K562 (cell line): Measurements from ENCODE around the gene TUBG2.

Experiments used
- KDM4B ChIP-seq, 2 experiments: fragments of 450-650 bp in 1 of 2; sonication (generic) in 1 of 2; IDR thresholded peaks; 2 replicates each; pipeline ENCODE4 v1.6.1; 2016 to 2017; ENCODE audit warnings: borderline replicate concordance in 2 of 2, antibody characterized with exemption in 1 of 2, low read depth in 1 of 2, mild to moderate bottlenecking in 1 of 2
- NCOA2 ChIP-seq, 2 experiments: fragments of 450-650 bp; IDR thresholded peaks; 2 replicates each; pipeline ENCODE4 v1.6.1; 2018; ENCODE audit warnings: mild to moderate bottlenecking in 2 of 2, moderate library complexity in 1 of 2; ENCODE audit not compliant: partially characterized antibody in 2 of 2
- SMARCE1 ChIP-seq: fragments of 450-650 bp; IDR thresholded peaks from 2 replicates; pipeline ENCODE4 v1.7.1; 2016; ENCODE audit warnings: mild to moderate bottlenecking
- TF ChIP-seq, protein P1 (sequence below), 2 experiments: fragments of 450-650 bp; IDR thresholded peaks; 2 replicates each; pipeline ENCODE4 v1.6.1; 2016; ENCODE audit warnings: mild to moderate bottlenecking in 2 of 2, borderline replicate concordance in 1 of 2, low read depth in 1 of 2, moderate library complexity in 1 of 2

DNA sequence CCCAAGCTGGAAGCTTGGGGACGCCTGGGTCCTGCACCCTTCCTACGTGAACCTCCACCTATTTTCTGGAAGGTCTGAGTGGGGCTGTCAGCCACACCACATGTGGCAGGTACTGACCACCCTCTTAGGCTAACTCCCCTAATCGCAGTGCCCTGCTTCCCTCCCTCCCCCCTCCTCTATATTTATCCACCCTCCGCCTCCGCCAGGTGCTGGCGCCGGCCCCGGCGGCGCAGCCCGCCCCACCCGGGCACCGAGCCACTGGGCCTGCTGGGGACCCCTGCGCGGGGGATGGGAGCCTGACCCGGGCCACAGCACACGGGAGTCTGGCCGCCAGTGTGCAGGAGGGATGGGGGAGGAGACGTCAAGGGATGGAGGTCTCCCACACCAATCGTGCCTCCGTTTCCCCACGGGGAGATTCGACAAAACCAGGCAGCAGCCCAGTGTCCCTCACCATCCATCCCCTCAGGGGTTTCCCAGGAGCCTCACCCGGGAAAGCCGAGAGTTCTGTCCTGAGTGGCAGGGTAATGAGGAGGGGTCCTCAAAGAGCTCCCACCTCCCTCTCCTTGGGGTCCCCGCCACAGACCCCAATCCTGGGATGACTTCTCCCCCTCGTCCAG, 16.4 kb downstream of the TUBG2 start:
- TF ChIP-seq KDM4B (IDR thresholded peaks at IDR 0.05; ENCODE audit: borderline replicate concordance in 2 of 2, low read depth in 1 of 2) (no peak), SMARCE1 (no peak), NCOA2 (IDR thresholded peaks at IDR 0.05; ENCODE audit: partially characterized antibody in 2 of 2) (no peak)
- TF ChIP-seq, protein P1, sequence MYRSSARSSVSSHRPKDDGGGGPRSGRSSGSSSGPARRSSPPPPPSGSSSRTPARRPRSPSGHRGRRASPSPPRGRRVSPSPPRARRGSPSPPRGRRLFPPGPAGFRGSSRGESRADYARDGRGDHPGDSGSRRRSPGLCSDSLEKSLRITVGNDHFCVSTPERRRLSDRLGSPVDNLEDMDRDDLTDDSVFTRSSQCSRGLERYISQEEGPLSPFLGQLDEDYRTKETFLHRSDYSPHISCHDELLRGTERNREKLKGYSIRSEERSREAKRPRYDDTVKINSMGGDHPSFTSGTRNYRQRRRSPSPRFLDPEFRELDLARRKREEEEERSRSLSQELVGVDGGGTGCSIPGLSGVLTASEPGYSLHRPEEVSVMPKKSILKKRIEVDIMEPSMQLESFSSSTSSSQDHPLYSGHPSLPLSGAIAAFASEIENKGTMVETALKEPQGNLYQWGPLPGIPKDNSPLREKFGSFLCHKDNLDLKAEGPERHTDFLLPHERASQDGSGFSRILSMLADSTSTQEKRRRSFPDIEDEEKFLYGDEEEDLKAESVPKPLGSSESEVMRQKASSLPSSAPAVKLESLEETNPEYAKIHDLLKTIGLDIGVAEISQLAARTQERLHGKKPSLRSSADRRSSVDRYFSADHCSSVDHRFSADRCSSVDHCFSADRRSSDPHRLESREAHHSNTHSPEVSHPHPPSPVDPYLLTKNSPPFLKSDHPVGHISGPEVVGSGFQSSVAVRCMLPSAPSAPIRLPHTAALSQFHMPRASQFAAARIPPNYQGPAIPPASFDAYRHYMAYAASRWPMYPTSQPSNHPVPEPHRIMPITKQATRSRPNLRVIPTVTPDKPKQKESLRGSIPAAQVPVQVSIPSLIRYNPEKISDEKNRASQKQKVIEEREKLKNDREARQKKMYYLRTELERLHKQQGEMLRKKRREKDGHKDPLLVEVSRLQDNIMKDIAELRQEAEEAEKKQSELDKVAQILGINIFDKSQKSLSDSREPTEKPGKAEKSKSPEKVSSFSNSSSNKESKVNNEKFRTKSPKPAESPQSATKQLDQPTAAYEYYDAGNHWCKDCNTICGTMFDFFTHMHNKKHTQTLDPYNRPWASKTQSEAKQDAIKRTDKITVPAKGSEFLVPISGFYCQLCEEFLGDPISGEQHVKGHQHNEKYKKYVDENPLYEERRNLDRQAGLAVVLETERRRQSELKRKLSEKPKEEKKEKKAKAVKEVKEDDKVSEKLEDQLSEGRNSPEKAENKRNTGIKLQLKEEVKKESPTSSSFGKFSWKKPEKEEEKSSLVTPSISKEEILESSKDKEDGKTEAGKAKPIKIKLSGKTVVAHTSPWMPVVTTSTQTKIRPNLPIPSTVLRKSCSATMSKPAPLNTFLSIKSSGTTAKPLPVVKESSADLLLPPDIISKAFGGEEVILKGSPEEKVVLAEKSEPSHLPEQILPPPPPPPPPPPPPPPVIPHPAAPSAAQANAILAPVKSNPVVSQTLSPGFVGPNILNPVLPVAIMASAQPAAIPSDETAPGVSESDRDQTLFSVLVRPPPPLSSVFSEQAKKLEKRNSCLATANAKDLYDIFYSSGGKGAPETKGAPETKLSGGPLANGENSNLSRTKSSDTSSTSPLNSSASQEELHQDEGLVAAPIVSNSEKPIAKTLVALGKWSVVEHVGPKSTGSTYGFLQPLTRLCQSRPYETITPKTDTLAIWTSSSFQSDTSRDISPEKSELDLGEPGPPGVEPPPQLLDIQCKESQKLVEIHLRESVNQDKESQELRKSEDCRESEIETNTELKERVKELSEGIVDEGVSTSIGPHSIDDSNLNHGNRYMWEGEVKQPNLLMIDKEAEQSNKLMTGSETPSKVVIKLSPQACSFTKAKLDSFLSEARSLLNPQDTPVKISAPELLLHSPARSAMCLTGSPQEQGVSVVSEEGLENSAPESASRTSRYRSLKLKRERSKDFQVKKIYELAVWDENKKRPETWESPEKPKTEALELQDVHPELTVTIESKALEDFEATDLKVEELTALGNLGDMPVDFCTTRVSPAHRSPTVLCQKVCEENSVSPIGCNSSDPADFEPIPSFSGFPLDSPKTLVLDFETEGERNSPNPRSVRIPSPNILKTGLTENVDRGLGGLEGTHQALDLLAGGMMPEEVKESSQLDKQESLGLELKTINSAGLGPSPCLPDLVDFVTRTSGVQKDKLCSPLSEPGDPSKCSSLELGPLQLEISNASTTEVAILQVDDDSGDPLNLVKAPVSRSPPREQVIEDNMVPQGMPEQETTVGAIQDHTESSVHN (IDR thresholded peaks at IDR 0.05; ENCODE audit: borderline replicate concordance in 1 of 2, low read depth in 1 of 2), result no peak
